Measurements from ENCODE around the gene AP5M1. TPM values are rescaled to one million over a fixed set of nuclear protein-coding genes. Genes with fewer than 3 reads are reported as not detected.

Gene AP5M1
- total RNA-seq, 2 donors from 2014 or later = 23.3 to 28.6 TPM

GRCh38 chr14:57259672-57260071 is 9.1 kb upstream of the AP5M1 start:
- Histone ChIP-seq H3K4me1 (peaks cover 0 to 5% of the 10 kb centered on the region in 2 donors), H3K9me3 (no peaks in the 10 kb centered on the region), H3K27me3 (no peaks in the 10 kb centered on the region), H3K4me3 (no peak overlapping the region), H3K27ac (no peak overlapping the region), H3K36me3 (no peaks in the 10 kb centered on the region)
- no peak for TF ChIP-seq CTCF (IDR thresholded peaks at IDR 0.05)
- no peak for DNase-seq (ENCODE audit: low spot score)

- Histone ChIP-seq H3K9me3 (no peaks in the 10 kb centered on the region), H3K27ac (no peak overlapping the region), H3K4me1 (peaks cover 0 to 12% of the 10 kb centered on the region in 2 donors), H3K36me3 (no peaks in the 10 kb centered on the region), H3K4me3 (no peak overlapping the region), H3K27me3 (no peaks in the 10 kb centered on the region)
- DNase-seq (ENCODE audit: low spot score) = no peak
- no peak for TF ChIP-seq CTCF (IDR thresholded peaks at IDR 0.05)
These were observed 7.2 kb upstream of the AP5M1 start for GRCh38 chr14:57261604-57262003.

- H3K4me1 ChIP-seq = peaks cover 0 to 17% of the 10 kb centered on the region in 2 donors
- no peak overlapping the region for H3K4me3 ChIP-seq
- no peak for TF ChIP-seq CTCF (IDR thresholded peaks at IDR 0.05)
- no peak overlapping the region for H3K27ac ChIP-seq
- no peaks in the 10 kb centered on the region for H3K36me3 ChIP-seq
- no peaks in the 10 kb centered on the region for H3K9me3 ChIP-seq
- DNase-seq (ENCODE audit: low spot score) = no peak
- no peaks in the 10 kb centered on the region for H3K27me3 ChIP-seq
These were observed 6.7 kb upstream of the AP5M1 start for GRCh38 chr14:57262117-57262516.

- no peaks in the 10 kb centered on the region for H3K9me3 ChIP-seq
- DNase-seq (ENCODE audit: low spot score) = no peak
- no peak for TF ChIP-seq CTCF (IDR thresholded peaks at IDR 0.05)
- no peaks in the 10 kb centered on the region for H3K27me3 ChIP-seq
- no peak overlapping the region for H3K4me3 ChIP-seq
- H3K27ac ChIP-seq = no peak overlapping the region
- H3K4me1 ChIP-seq = peaks cover 0 to 40% of the 10 kb centered on the region in 2 donors
- no peaks in the 10 kb centered on the region for H3K36me3 ChIP-seq
These were observed 2.7 kb upstream of the AP5M1 start for GRCh38 chr14:57266065-57266464.

- no peak for DNase-seq (ENCODE audit: low spot score)
- peaks cover 14% of the 10 kb centered on the region for H3K36me3 ChIP-seq
- no peak overlapping the region for H3K27ac ChIP-seq
These were observed 4.5 kb downstream of the AP5M1 start for GRCh38 chr14:57273236-57273635.

More at GRCh38 chr14:57273236-57273635, 4.5 kb downstream of the AP5M1 start:
- H3K4me1 ChIP-seq = peaks cover 0 to 24% of the 10 kb centered on the region in 2 donors
- no peak overlapping the region for H3K4me3 ChIP-seq
- no peak for TF ChIP-seq CTCF (IDR thresholded peaks at IDR 0.05)
- H3K9me3 ChIP-seq = no peaks in the 10 kb centered on the region
- no peaks in the 10 kb centered on the region for H3K27me3 ChIP-seq
